Liver (tissue), 9 donors: ENCODE data around the gene ZIC1. TPM values are rescaled to one million over a fixed set of nuclear protein-coding genes. Genes with fewer than 3 reads are reported as not detected.

Experiments used
- DNase-seq: peaks from one replicate; pipeline ENCODE4 v3.0.0-alpha.2; 2017; ENCODE audit warnings: low spot score
- H3K27ac ChIP-seq, 2 donors: one replicate each; pipeline ENCODE4 v1.7.0; 2013; ENCODE audit warnings: inconsistent platforms in 2 of 2, low read length in 2 of 2, control low read depth in 1 of 2, low read depth in 1 of 2, mild to moderate bottlenecking in 1 of 2
- H3K27me3 ChIP-seq, 4 donors: one replicate each; pipeline versions ENCODE4 v1.6.1 to v1.7.0; 2013; ENCODE audit warnings: low read length in 3 of 4, inconsistent platforms in 1 of 4, mild to moderate bottlenecking in 1 of 4, moderate library complexity in 1 of 4; ENCODE audit not compliant: control insufficient read depth in 4 of 4, insufficient read depth in 4 of 4
- H3K36me3 ChIP-seq, 4 donors: one replicate each; pipeline versions ENCODE4 v1.6.1 to v1.7.0; 2013; ENCODE audit warnings: low read length in 3 of 4, mild to moderate bottlenecking in 3 of 4, low read depth in 1 of 4, moderate library complexity in 1 of 4; ENCODE audit not compliant: control insufficient read depth in 4 of 4, insufficient read depth in 3 of 4
- H3K4me1 ChIP-seq, 4 donors: one replicate each; pipeline versions ENCODE4 v1.6.1 to v1.7.0; 2013; ENCODE audit warnings: low read length in 3 of 4, mild to moderate bottlenecking in 3 of 4, moderate library complexity in 1 of 4; ENCODE audit not compliant: control insufficient read depth in 4 of 4, insufficient read depth in 4 of 4
- H3K4me3 ChIP-seq, 3 donors: one replicate each; pipeline versions ENCODE4 v1.6.1 to v1.7.0; 2013; ENCODE audit warnings: low read length in 3 of 3, control low read depth in 1 of 3, low read depth in 1 of 3, mild to moderate bottlenecking in 1 of 3
- H3K9ac ChIP-seq, 2 donors: one replicate each; pipeline ENCODE4 v1.7.0; 2013; ENCODE audit warnings: low read length in 2 of 2, mild to moderate bottlenecking in 2 of 2, moderate library complexity in 2 of 2, control low read depth in 1 of 2, low read depth in 1 of 2
- H3K9me3 ChIP-seq, 4 donors: one replicate each; pipeline versions ENCODE4 v1.6.1 to v1.7.0; 2013; ENCODE audit warnings: low read length in 3 of 4; ENCODE audit not compliant: control insufficient read depth in 4 of 4
- CTCF ChIP-seq: fragments of 150-350 bp; IDR thresholded peaks from 2 replicates; pipeline ENCODE4 v1.5.1; 2017; ENCODE audit warnings: improper control_type of control experiment, low read depth, low read length; ENCODE audit not compliant: missing input control
- EGR1 ChIP-seq, 2 donors: IDR thresholded peaks; 2 replicates each; pipeline ENCODE4 v1.6.1; 2016 to 2018; ENCODE audit warnings: antibody characterized with exemption in 2 of 2, low read depth in 2 of 2
- GABPA ChIP-seq, 2 donors: IDR thresholded peaks in 1 of 2; conservative IDR thresholded peaks in 1 of 2; 2 replicates each; pipeline ENCODE4 v1.6.1; 2016; ENCODE audit warnings: antibody characterized with exemption in 2 of 2, mild to moderate bottlenecking in 1 of 2, moderate library complexity in 1 of 2
- HNF4A ChIP-seq, 2 donors: conservative IDR thresholded peaks; 2 replicates each; pipeline ENCODE4 v1.6.1; 2016; ENCODE audit warnings: antibody characterized with exemption in 2 of 2, mild to moderate bottlenecking in 2 of 2
- HNF4G ChIP-seq: IDR thresholded peaks from 2 replicates; pipeline ENCODE4 v1.6.1; 2016; ENCODE audit warnings: antibody characterized with exemption
- NR2F2 ChIP-seq: IDR thresholded peaks from 2 replicates; pipeline ENCODE4 v1.6.1; 2016; ENCODE audit warnings: antibody characterized with exemption
- RAD21 ChIP-seq, 2 donors: IDR thresholded peaks; 2 replicates each; pipeline ENCODE4 v1.6.1; 2016; ENCODE audit warnings: antibody characterized with exemption in 2 of 2, mild to moderate bottlenecking in 2 of 2
- RXRA ChIP-seq, 2 donors: IDR thresholded peaks; 2 replicates each; pipeline ENCODE4 v1.6.1; 2017 to 2018; ENCODE audit warnings: antibody characterized with exemption in 2 of 2, mild to moderate bottlenecking in 1 of 2
- SP1 ChIP-seq: IDR thresholded peaks from 2 replicates; pipeline ENCODE4 v1.6.1; 2018; ENCODE audit warnings: antibody characterized with exemption, mild to moderate bottlenecking
- YY1 ChIP-seq: IDR thresholded peaks from 2 replicates; pipeline ENCODE4 v1.6.1; 2016; ENCODE audit warnings: antibody characterized with exemption, mild to moderate bottlenecking
- WGBS: extraction: QIAGEN DNeasy Blood & Tissue Kit; methylation state at CpG from one replicate; pipeline ENCODE4 v1.1.7; 2013; 5-methylcytosine and 5-hydroxymethylcytosine counted together
- polyA plus RNA-seq, 2 donors: library from polyadenylated mRNA; stranded (reverse) in 1 of 2; unstranded in 1 of 2; fragments of 200-250 nt in 1 of 2; fragments of >200 nt in 1 of 2; fragmentation: Nextera tagmentation in 1 of 2; extraction: Ambion mirVana in 1 of 2; gene quantifications; one replicate each; pipeline versions ENCODE4 v1.2.1 to v1.2.3, GENCODE V29; 2013 to 2015
- total RNA-seq, 2 donors: library from RNA; depleted of rRNA; stranded (reverse); fragments of >200 nt; gene quantifications; one replicate each; pipeline ENCODE4 v1.2.3, GENCODE V29; 2014
- TF ChIP-seq, protein P1 (sequence below): IDR thresholded peaks from 2 replicates; pipeline ENCODE4 v1.6.1; 2016; ENCODE audit warnings: antibody characterized with exemption
- TF ChIP-seq, protein P2 (sequence below): IDR thresholded peaks from 2 replicates; pipeline ENCODE4 v1.6.1; 2016; ENCODE audit warnings: antibody characterized with exemption
- TF ChIP-seq, protein P3 (sequence below): IDR thresholded peaks from 2 replicates; pipeline ENCODE4 v1.6.1; 2016; ENCODE audit warnings: antibody characterized with exemption
- donor health status: healthy.
- donor health status: healthy.
- donor health status: healthy.
- donor health status: healthy.
- donor health status: healthy.

ZIC1 gene
- total and polyA plus RNA-seq, 4 donors, result 4.4 TPM; not detected in 3

GRCh38 chr3:147418808-147419701 lies 9.9 kb downstream of the ZIC1 start:
- WGBS, result 8% methylated on average over 54 of the region's 54 CpGs

GRCh38 chr3:147419781-147420224 lies 10.6 kb downstream of the ZIC1 start:
- no peak for DNase-seq
- peaks cover 4 to 14% (median 9%) of the 10 kb centered on the region in 4 donors for H3K4me1 ChIP-seq
- H3K9me3 ChIP-seq, result peaks cover 0 to 2% (median 0%) of the 10 kb centered on the region in 4 donors
- TF ChIP-seq YY1 (no peak), SP1 (no peak), EGR1 (IDR thresholded peaks at IDR 0.05; ENCODE audit: low read depth in 2 of 2) (no peak)
- TF ChIP-seq, protein P1, sequence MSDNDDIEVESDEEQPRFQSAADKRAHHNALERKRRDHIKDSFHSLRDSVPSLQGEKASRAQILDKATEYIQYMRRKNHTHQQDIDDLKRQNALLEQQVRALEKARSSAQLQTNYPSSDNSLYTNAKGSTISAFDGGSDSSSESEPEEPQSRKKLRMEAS, result no peak
- H3K9ac ChIP-seq, result no peak overlapping the region
- 14% methylated on average over 10 of the region's 10 CpGs for WGBS
- H3K36me3 ChIP-seq, result no peaks in the 10 kb centered on the region
- peaks cover 2 to 39% (median 4%) of the 10 kb centered on the region in 4 donors for H3K27me3 ChIP-seq
- no peak overlapping the region for H3K27ac ChIP-seq
- H3K4me3 ChIP-seq, result no peak overlapping the region

More at GRCh38 chr3:147418808-147419701, 9.9 kb downstream of the ZIC1 start:
- Histone ChIP-seq H3K27me3 (peaks cover 2 to 36% (median 5%) of the 10 kb centered on the region in 4 donors), H3K27ac (no peak overlapping the region), H3K9me3 (peaks cover 0 to 2% (median 0%) of the 10 kb centered on the region in 4 donors), H3K9ac (no peak overlapping the region), H3K4me3 (peak overlapping the region in 1 of 3 donors; percentile 30), H3K36me3 (no peaks in the 10 kb centered on the region), H3K4me1 (peaks cover 4 to 14% (median 9%) of the 10 kb centered on the region in 4 donors)
- no peak for DNase-seq
- TF ChIP-seq, protein P1, result no peak
- TF ChIP-seq HNF4G (no peak), HNF4A (conservative IDR thresholded peaks at IDR 0.05) (no peak), NR2F2 (no peak), RAD21 (IDR thresholded peaks at IDR 0.05) (no peak)
- TF ChIP-seq, protein P2, sequence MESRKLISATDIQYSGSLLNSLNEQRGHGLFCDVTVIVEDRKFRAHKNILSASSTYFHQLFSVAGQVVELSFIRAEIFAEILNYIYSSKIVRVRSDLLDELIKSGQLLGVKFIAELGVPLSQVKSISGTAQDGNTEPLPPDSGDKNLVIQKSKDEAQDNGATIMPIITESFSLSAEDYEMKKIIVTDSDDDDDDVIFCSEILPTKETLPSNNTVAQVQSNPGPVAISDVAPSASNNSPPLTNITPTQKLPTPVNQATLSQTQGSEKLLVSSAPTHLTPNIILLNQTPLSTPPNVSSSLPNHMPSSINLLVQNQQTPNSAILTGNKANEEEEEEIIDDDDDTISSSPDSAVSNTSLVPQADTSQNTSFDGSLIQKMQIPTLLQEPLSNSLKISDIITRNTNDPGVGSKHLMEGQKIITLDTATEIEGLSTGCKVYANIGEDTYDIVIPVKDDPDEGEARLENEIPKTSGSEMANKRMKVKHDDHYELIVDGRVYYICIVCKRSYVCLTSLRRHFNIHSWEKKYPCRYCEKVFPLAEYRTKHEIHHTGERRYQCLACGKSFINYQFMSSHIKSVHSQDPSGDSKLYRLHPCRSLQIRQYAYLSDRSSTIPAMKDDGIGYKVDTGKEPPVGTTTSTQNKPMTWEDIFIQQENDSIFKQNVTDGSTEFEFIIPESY, result no peak
- TF ChIP-seq, protein P3, sequence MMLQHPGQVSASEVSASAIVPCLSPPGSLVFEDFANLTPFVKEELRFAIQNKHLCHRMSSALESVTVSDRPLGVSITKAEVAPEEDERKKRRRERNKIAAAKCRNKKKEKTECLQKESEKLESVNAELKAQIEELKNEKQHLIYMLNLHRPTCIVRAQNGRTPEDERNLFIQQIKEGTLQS, result no peak

DNA sequence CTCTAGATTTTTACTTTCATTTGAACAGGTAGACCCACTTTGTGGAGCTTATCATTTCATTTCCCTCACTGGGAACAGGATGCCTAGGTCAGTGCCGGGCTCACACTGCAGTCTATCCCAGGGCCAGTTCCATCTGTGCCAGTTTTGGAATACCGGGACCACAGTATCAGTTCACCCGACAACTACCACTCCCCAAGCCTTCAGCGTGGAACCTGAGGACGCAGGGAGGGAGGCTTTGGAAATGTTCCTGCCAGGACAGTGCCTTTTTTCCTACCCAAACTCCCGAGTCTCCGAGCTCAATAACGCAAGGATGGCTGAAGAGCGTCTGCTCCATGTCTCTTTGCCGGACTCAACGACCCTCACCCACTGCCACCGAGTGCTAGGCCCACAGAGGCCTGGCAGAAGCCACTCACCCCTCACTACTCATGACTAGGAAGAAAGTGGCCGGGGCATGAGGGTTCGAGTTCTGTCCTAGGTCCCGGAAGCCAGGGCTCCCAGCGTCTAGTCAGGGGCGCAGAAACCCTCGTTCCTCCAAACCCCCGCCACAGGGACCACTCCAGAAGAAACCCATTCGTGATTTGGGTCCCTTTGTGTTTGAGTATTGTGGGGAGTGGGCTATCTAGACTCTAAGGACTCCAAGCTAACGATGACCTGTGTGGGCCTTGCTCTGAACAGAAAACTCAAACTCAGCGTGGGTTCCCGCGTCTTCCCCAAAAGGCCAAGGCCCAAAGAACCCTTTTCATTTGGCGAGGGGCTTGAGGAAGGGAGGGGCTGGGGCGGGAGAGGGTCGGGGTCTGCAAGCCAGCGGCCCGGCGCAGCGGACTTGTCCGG lies 11.4 kb downstream of the ZIC1 start:
- TF ChIP-seq, protein P3, result no peak
- no peak for TF ChIP-seq RXRA (IDR thresholded peaks at IDR 0.05)
- TF ChIP-seq RAD21 (IDR thresholded peaks at IDR 0.05), result no peak
- TF ChIP-seq CTCF, result no peak
- no peak for TF ChIP-seq GABPA (IDR thresholded peaks at IDR 0.05 in 1 of 2, conservative IDR thresholded peaks at IDR 0.05 in 1 of 2)
- TF ChIP-seq YY1, result no peak
- DNase-seq, result no peak
- Histone ChIP-seq H3K27me3 (peaks cover 2 to 40% (median 4%) of the 10 kb centered on the region in 4 donors), H3K9ac (no peak overlapping the region), H3K9me3 (peaks cover 0 to 2% (median 0%) of the 10 kb centered on the region in 4 donors), H3K4me3 (no peak overlapping the region), H3K4me1 (peaks cover 4 to 14% (median 9%) of the 10 kb centered on the region in 4 donors), H3K27ac (no peak overlapping the region), H3K36me3 (no peaks in the 10 kb centered on the region)
- WGBS, result 10% methylated on average over 32 of the region's 32 CpGs
